Ishikawa (cell line): ENCODE results near the gene IPO9.

ENCODE experiments used
- CEBPB ChIP-seq: IDR thresholded peaks from 2 replicates; pipeline ENCODE4 v1.6.1; 2012
- CREB1 ChIP-seq: IDR thresholded peaks from 2 replicates; pipeline ENCODE4 v1.6.1; 2012; ENCODE audit warnings: low read depth
- EGR1 ChIP-seq: IDR thresholded peaks from 2 replicates; pipeline ENCODE4 v1.6.1; 2012
- TEAD4 ChIP-seq: IDR thresholded peaks from 2 replicates; pipeline ENCODE4 v1.6.1; 2012
- TF ChIP-seq, protein P1 (sequence below): IDR thresholded peaks from 2 replicates; pipeline ENCODE4 v1.6.1; 2012; ENCODE audit warnings: low read depth, mild to moderate bottlenecking

DNA sequence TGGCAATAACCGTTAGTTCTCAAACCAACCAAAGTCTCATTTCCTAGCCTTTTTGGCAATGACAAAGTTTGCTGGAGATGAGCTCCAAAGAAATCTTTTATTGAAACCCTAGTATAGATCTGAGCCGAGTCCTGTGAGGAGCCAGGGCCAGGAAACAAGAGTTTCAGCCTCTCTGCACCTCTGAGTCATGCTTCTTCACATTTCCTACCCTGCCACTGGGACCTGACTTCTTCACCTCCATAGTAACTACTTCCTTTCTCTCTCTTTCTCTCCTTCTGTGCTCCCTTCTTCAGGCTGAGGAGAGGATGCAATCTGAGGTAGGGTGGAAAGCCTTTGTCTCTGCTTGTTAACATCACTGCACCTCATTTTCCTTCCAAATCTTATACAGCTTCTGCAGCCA lies 38.7 kb upstream of the IPO9 start:
- no peak for TF ChIP-seq CEBPB
- TF ChIP-seq TEAD4: no peak
- TF ChIP-seq, protein P1, sequence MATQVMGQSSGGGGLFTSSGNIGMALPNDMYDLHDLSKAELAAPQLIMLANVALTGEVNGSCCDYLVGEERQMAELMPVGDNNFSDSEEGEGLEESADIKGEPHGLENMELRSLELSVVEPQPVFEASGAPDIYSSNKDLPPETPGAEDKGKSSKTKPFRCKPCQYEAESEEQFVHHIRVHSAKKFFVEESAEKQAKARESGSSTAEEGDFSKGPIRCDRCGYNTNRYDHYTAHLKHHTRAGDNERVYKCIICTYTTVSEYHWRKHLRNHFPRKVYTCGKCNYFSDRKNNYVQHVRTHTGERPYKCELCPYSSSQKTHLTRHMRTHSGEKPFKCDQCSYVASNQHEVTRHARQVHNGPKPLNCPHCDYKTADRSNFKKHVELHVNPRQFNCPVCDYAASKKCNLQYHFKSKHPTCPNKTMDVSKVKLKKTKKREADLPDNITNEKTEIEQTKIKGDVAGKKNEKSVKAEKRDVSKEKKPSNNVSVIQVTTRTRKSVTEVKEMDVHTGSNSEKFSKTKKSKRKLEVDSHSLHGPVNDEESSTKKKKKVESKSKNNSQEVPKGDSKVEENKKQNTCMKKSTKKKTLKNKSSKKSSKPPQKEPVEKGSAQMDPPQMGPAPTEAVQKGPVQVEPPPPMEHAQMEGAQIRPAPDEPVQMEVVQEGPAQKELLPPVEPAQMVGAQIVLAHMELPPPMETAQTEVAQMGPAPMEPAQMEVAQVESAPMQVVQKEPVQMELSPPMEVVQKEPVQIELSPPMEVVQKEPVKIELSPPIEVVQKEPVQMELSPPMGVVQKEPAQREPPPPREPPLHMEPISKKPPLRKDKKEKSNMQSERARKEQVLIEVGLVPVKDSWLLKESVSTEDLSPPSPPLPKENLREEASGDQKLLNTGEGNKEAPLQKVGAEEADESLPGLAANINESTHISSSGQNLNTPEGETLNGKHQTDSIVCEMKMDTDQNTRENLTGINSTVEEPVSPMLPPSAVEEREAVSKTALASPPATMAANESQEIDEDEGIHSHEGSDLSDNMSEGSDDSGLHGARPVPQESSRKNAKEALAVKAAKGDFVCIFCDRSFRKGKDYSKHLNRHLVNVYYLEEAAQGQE: no peak
- TF ChIP-seq EGR1: no peak
- no peak for TF ChIP-seq CREB1
